GM12878 (cell line): ENCODE data around the gene EFHD1.

ENCODE experiments used
- BRCA1 ChIP-seq: IDR thresholded peaks from 2 replicates; pipeline ENCODE4 v1.6.1; 2011; ENCODE audit warnings: low read depth, low read length, improper control_type of control experiment
- CTCF ChIP-seq, 3 experiments: IDR thresholded peaks in 2 of 3; conservative IDR thresholded peaks in 1 of 3; 2 replicates each; pipeline ENCODE4 v1.5.1; 2011; ENCODE audit warnings: low read depth in 3 of 3, low read length in 3 of 3, mild to moderate bottlenecking in 3 of 3, control low read depth in 2 of 3, moderate library complexity in 2 of 3, inconsistent platforms in 1 of 3, mixed read lengths in 1 of 3; ENCODE audit not compliant: control insufficient read depth in 2 of 3, insufficient read depth in 1 of 3; ENCODE audit errors: extremely low read depth in 1 of 3
- DPF2 ChIP-seq: fragments of 450-650 bp; IDR thresholded peaks from 2 replicates; pipeline ENCODE4 v1.6.1; 2017; ENCODE audit warnings: mild to moderate bottlenecking
- EGR1 ChIP-seq, 2 experiments: IDR thresholded peaks; 1 replicate in 1 of 2; 2 replicates in 1 of 2; pipeline ENCODE4 v1.6.1; 2011 to 2012; ENCODE audit warnings: low read depth in 2 of 2, low read length in 2 of 2, borderline replicate concordance in 1 of 2, mild to moderate bottlenecking in 1 of 2, moderate library complexity in 1 of 2
- ELK1 ChIP-seq: IDR thresholded peaks from 2 replicates; pipeline ENCODE4 v1.6.1; 2012; ENCODE audit warnings: low read depth, low read length, improper control_type of control experiment
- EZH2 ChIP-seq: IDR thresholded peaks from 2 replicates; pipeline ENCODE4 v1.6.1; 2012; ENCODE audit warnings: low read depth, mild to moderate bottlenecking, control low read depth, inconsistent platforms, low read length, borderline replicate concordance; ENCODE audit not compliant: control insufficient read depth
- MYC ChIP-seq: IDR thresholded peaks from 2 replicates; pipeline ENCODE4 v1.6.1; 2011; ENCODE audit warnings: mild to moderate bottlenecking, low read length, moderate library complexity, inconsistent platforms; ENCODE audit not compliant: insufficient read depth, insufficient replicate concordance, insufficient read length, severe bottlenecking
- NR2C2 ChIP-seq: IDR thresholded peaks from 2 replicates; pipeline ENCODE4 v1.6.1; 2011; ENCODE audit warnings: borderline replicate concordance, low read depth; ENCODE audit not compliant: control insufficient read depth, insufficient read length
- PAX8 ChIP-seq: fragments of 450-650 bp; IDR thresholded peaks from 2 replicates; pipeline ENCODE4 v1.6.1; 2017; ENCODE audit warnings: mild to moderate bottlenecking, moderate library complexity
- RELA ChIP-seq: fragments of 450-650 bp; IDR thresholded peaks from 2 replicates; pipeline ENCODE4 v1.8.0; 2014; ENCODE audit warnings: borderline replicate concordance; ENCODE audit not compliant: partially characterized antibody
- RFX5 ChIP-seq: IDR thresholded peaks from 2 replicates; pipeline ENCODE4 v1.6.1; 2011; ENCODE audit warnings: low read depth, low read length, improper control_type of control experiment
- ZBTB33 ChIP-seq: fragments of 450-650 bp; IDR thresholded peaks from 2 replicates; pipeline ENCODE4 v1.6.1; 2017; ENCODE audit warnings: mild to moderate bottlenecking

GRCh38 chr2:232675381-232675780 is 42.0 kb downstream of the EFHD1 start:
- TF ChIP-seq DPF2 (no peak), CTCF (IDR thresholded peaks at IDR 0.05 in 2 of 3, conservative IDR thresholded peaks at IDR 0.05 in 1 of 3; ENCODE audit: control insufficient read depth in 2 of 3, extremely low read depth in 1 of 3, insufficient read depth in 1 of 3, low read depth in 3 of 3, low read length in 3 of 3) (no peak), RFX5 (no peak), NR2C2 (no peak), RELA (no peak), EZH2 (no peak), BRCA1 (no peak), MYC (no peak), ELK1 (no peak), PAX8 (no peak), ZBTB33 (no peak), EGR1 (IDR thresholded peaks at IDR 0.05; ENCODE audit: borderline replicate concordance in 1 of 2, low read depth in 2 of 2, low read length in 2 of 2) (no peak)
